Amniotic epithelial cell (primary cell): Measurements from ENCODE around the gene RARA.

Experiments used
- DNase-seq: peaks from one replicate; pipeline ENCODE4 v3.0.0-alpha.2; 2010; ENCODE audit warnings: low read depth

RARA gene

DNA sequence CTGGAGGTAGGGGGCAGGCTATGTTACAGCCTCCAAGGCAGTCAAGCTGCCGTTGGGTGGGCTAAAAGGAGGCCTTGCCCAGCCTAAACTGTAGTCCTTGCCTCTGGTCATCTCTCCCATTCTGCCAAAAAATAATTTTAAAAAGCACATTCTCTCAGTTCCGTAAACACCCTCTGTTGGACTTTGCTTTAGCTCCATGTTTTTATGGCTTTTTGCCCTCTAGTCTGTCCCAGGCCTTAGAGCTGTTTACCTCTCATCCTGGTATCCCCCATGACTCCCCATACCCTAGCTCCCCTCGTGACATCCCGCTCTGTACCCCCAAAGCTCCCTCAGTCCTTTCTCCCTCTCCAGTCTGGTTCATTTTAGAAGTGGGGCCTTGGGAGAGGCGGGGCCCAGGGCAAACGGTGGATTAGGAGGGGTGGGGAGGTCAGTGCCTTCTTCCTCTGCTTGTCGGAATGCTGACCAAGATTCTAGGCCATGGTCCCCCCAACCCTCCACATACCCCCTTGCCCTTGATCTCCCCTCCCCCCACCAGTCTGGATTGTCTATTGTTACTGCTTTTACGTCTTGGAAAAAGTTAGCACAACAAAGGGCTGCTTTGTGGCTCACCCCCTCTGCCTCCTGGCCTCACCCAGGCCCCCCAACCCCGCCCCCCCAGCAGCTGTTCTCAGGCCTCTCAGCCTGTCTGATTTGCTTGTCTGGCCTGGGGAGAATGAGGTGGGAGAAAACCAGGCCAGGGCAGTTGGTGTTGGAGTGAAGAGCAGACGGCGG, 37.2 kb downstream of the RARA start:
- no peak for DNase-seq

GRCh38 chr17:40346765-40347158, 37.8 kb downstream of the RARA start:
- no peak for DNase-seq

DNA sequence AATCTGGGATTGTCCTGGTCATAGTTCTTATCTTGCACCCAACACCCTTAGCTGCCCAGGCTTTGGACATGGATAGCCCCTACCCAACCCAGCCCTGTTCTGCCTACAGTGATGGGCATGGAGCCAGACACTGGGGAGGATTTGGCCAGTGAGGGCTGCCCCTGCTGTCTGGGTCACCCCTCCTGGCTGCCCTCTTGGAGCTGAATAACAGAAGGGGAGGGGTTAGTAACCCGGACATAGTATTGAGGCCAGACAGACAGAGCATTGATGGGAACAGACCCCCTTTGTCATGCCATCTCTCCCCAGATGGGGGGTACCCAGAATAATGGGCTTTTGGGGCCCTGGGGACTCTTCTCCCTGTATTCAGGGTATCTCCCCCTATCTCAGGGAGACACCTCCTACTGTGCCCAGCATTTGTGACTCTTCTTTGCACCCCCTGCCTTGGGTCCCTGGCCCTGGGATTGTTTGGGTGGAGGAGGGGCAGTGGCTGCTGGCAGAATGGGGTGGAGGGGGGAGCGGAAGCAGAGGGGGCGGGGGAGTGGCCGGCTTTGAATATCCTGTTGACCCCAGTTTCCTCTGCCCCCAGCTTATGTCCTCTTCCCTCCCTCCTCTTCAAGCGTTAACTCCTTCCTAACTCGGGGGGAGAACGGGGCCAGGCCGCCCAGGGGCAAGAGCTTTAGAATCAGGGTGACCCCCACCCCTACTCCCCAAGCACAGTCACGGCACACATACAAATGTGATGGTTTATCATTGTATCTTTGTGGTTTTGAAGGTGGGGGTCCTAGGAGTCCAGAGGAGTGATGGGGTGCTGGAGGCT, 38.5 kb downstream of the RARA start:
- no peak for DNase-seq

DNA sequence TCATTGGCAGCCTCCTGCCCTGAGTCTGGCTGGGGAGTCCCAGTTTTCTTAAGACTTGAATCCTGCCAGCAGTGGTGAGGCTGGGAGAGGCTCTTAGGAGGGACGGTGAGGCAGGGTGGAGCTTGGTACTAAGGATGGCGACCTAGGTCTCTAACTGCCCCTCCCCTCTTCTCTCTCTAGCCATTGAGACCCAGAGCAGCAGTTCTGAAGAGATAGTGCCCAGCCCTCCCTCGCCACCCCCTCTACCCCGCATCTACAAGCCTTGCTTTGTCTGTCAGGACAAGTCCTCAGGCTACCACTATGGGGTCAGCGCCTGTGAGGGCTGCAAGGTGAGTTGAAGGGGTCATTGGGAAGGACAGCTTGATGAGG, 39.1 kb downstream of the RARA start:
- DNase-seq: no peak

DNA sequence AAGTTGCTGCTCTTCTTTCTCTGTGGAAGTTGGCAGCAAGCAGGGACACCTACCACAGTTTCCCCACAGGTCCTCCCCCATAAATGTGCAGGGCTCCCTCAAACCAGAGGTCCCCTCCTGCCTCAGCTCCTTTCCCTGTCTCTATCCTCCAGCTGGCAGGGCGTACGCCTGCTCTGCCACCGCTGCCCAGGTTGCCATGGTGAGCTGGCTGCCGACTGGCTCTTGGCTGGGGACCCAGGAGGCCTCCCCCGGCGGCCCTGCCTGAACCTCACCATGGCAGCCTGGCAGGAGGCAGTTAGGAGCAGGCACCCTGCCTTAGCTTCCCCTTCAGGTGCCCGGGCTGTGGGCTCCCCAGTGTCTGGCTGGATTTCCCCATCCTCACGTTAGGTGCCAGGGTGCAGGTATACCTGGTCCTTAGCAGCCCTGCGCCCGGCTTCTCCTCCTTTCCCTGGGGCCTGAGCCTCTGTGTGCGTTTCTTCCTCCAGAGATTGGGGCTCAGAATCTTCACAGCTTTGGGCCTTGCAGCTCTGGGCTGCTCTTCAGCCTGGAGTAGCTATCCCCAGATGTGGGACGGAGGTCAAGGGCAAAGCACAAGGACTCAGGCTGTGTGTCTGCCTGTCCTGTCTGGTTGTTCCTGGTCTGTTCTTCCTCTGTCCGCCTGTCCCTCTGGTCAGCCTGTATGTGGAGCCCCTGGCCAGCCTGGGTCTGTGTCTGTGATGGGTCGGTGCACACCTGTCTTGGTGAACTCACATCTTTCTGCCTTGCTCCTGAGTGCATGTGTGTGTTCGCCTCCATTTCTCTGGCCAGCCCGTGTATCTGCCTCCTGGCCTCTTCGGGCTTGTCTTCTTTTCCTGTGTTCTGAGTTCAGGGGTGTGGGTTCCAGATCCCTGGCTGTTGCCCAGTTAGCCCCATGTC, 39.8 kb downstream of the RARA start:
- no peak for DNase-seq

- DNase-seq: no peak
These were observed 40.5 kb downstream of the RARA start for GRCh38 chr17:40349477-40349894.

- DNase-seq: peak; percentile 48
These were observed 41.1 kb downstream of the RARA start for GRCh38 chr17:40349895-40350688.

GRCh38 chr17:40350689-40351358, 41.8 kb downstream of the RARA start:
- no peak for DNase-seq

DNA sequence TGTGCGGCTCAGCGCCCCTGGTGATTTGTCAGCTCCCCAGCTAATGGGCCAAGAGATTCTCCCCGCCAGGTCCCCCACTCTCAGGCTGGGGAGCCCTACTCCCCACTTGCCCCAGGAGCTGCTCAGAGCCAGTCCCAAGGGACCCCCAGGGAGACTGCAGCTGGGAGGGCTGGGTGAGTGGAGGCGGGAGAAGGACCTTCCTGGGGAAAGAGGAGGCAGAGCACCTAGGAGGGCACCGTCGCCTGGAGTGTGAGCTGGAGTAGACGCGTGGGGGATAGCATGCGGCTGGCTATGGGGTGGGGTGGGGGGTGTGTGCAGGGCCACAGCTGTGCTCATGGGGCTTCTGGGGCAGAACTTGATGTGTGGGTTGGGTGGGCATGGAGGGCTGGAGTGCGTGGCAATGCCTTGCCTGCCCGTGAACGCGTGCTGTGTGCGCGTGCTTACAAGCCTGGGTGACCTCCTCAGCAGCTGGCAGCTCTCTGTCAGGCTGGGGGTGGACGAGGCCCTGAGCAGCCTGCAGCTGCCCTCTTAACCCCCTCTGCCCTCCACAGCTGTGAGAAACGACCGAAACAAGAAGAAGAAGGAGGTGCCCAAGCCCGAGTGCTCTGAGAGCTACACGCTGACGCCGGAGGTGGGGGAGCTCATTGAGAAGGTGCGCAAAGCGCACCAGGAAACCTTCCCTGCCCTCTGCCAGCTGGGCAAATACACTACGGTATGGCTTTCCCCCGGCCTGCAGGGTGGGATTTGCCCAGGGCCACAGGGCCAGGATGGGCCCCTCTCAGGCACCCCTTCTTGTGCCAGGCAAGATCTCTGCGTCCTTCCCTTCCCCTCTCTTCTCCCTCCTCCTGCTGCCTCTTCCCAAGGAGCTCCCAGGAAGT, 42.6 kb downstream of the RARA start:
- DNase-seq: no peak

- no peak for DNase-seq
These were observed 43.3 kb downstream of the RARA start for GRCh38 chr17:40352237-40352778.

GRCh38 chr17:40352779-40353394, 43.9 kb downstream of the RARA start:
- DNase-seq: no peak

DNA sequence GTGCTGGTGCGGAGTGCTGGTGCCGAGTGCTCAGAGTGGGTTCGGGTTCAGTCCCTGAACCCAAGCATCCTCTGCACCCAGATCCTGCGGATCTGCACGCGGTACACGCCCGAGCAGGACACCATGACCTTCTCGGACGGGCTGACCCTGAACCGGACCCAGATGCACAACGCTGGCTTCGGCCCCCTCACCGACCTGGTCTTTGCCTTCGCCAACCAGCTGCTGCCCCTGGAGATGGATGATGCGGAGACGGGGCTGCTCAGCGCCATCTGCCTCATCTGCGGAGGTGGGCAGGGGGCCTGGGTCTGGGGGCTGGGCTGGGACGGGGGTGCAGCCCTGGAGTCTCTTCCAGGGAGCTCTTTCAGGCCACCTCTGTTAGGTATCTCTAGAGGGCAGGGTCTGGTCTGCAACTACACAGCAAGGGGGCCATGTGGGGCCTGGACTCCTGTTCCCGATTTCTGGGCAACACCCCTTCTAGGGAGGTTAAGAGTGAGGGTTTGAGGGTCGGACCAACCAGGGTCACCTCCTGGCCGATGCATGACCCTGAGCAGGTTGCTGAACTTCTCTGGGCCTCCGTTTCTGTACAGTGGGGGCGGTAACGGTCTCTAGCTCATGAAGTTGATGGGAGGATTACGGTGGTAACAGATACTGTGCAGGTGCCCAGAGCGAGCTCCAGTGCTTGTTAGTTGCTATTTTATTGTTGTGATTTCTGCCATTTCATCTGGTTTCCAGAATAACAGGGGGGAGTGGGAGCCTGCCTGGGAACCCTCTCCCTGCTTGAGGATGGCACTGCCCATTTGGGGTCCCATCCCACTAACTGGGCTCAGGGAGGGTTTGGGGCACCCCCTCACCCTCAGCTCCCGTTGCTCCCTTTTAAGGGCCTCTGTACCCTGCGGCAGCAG, 45.5 kb downstream of the RARA start:
- no peak for DNase-seq

GRCh38 chr17:40355123-40355803, 46.3 kb downstream of the RARA start:
- DNase-seq: peak; percentile 44

DNA sequence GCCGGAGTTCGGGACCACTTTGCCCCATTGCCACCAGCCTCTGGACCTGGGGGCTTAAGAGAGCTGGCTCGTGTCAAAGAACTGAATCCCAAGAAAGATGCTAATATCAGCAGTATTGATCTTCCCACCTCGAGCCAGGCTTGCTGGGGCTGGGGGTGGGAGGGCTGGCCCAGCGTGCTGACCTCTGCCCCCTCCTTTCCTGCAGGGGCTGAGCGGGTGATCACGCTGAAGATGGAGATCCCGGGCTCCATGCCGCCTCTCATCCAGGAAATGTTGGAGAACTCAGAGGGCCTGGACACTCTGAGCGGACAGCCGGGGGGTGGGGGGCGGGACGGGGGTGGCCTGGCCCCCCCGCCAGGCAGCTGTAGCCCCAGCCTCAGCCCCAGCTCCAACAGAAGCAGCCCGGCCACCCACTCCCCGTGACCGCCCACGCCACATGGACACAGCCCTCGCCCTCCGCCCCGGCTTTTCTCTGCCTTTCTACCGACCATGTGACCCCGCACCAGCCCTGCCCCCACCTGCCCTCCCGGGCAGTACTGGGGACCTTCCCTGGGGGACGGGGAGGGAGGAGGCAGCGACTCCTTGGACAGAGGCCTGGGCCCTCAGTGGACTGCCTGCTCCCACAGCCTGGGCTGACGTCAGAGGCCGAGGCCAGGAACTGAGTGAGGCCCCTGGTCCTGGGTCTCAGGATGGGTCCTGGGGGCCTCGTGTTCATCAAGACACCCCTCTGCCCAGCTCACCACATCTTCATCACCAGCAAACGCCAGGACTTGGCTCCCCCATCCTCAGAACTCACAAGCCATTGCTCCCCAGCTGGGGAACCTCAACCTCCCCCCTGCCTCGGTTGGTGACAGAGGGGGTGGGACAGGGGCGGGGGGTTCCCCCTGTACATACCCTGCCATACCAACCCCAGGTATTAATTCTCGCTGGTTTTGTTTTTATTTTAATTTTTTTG, 47.1 kb downstream of the RARA start:
- DNase-seq: no peak

DNA sequence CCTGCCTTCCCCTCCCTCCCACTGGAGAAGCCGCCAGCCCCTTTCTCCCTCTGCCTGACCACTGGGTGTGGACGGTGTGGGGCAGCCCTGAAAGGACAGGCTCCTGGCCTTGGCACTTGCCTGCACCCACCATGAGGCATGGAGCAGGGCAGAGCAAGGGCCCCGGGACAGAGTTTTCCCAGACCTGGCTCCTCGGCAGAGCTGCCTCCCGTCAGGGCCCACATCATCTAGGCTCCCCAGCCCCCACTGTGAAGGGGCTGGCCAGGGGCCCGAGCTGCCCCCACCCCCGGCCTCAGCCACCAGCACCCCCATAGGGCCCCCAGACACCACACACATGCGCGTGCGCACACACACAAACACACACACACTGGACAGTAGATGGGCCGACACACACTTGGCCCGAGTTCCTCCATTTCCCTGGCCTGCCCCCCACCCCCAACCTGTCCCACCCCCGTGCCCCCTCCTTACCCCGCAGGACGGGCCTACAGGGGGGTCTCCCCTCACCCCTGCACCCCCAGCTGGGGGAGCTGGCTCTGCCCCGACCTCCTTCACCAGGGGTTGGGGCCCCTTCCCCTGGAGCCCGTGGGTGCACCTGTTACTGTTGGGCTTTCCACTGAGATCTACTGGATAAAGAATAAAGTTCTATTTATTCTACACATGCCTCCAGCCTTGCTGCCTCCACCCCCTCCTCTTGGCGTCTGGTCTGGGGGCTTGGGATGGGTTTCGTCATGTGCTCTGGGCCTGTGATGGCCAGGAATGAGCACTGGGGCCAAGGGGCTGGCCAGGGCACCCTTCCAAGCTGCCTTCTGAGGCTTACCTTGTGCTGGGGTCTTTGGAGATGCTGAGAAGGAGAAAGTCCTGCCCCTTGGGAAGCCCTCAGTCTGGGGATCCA, 48.3 kb downstream of the RARA start:
- no peak for DNase-seq
